ENCODE results near the gene PWP2. TPM values are rescaled to one million over a fixed set of nuclear protein-coding genes. Genes with fewer than 3 reads are reported as not detected.

PWP2 gene
- total and polyA plus RNA-seq, 4 donors, result 0.66 to 8.4 (median 2.7) TPM

- TF ChIP-seq, protein P1, sequence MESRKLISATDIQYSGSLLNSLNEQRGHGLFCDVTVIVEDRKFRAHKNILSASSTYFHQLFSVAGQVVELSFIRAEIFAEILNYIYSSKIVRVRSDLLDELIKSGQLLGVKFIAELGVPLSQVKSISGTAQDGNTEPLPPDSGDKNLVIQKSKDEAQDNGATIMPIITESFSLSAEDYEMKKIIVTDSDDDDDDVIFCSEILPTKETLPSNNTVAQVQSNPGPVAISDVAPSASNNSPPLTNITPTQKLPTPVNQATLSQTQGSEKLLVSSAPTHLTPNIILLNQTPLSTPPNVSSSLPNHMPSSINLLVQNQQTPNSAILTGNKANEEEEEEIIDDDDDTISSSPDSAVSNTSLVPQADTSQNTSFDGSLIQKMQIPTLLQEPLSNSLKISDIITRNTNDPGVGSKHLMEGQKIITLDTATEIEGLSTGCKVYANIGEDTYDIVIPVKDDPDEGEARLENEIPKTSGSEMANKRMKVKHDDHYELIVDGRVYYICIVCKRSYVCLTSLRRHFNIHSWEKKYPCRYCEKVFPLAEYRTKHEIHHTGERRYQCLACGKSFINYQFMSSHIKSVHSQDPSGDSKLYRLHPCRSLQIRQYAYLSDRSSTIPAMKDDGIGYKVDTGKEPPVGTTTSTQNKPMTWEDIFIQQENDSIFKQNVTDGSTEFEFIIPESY (IDR thresholded peaks at IDR 0.05), result no peak
- no peak for TF ChIP-seq YY1 (IDR thresholded peaks at IDR 0.05)
- TF ChIP-seq CTCF (IDR thresholded peaks at IDR 0.05; ENCODE audit: low read depth, low read length, missing input control), result no peak
- TF ChIP-seq, protein P2, sequence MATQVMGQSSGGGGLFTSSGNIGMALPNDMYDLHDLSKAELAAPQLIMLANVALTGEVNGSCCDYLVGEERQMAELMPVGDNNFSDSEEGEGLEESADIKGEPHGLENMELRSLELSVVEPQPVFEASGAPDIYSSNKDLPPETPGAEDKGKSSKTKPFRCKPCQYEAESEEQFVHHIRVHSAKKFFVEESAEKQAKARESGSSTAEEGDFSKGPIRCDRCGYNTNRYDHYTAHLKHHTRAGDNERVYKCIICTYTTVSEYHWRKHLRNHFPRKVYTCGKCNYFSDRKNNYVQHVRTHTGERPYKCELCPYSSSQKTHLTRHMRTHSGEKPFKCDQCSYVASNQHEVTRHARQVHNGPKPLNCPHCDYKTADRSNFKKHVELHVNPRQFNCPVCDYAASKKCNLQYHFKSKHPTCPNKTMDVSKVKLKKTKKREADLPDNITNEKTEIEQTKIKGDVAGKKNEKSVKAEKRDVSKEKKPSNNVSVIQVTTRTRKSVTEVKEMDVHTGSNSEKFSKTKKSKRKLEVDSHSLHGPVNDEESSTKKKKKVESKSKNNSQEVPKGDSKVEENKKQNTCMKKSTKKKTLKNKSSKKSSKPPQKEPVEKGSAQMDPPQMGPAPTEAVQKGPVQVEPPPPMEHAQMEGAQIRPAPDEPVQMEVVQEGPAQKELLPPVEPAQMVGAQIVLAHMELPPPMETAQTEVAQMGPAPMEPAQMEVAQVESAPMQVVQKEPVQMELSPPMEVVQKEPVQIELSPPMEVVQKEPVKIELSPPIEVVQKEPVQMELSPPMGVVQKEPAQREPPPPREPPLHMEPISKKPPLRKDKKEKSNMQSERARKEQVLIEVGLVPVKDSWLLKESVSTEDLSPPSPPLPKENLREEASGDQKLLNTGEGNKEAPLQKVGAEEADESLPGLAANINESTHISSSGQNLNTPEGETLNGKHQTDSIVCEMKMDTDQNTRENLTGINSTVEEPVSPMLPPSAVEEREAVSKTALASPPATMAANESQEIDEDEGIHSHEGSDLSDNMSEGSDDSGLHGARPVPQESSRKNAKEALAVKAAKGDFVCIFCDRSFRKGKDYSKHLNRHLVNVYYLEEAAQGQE (IDR thresholded peaks at IDR 0.05), result no peak
- no peak for TF ChIP-seq HNF4G (IDR thresholded peaks at IDR 0.05)
- no peak for TF ChIP-seq SP1 (IDR thresholded peaks at IDR 0.05)
- TF ChIP-seq RXRA (IDR thresholded peaks at IDR 0.05), result no peak
- no peak for TF ChIP-seq EGR1 (IDR thresholded peaks at IDR 0.05; ENCODE audit: low read depth in 2 of 2)
- no peak for TF ChIP-seq RAD21 (IDR thresholded peaks at IDR 0.05)
- TF ChIP-seq GABPA (IDR thresholded peaks at IDR 0.05 in 1 of 2, conservative IDR thresholded peaks at IDR 0.05 in 1 of 2), result no peak
- TF ChIP-seq TAF1 (conservative IDR thresholded peaks at IDR 0.05), result no peak
- TF ChIP-seq JUND (IDR thresholded peaks at IDR 0.05), result no peak
- DNase-seq (ENCODE audit: low spot score), result no peak
- Histone ChIP-seq H3K9ac (ENCODE audit: low read depth in 1 of 2, low read length in 2 of 2) (no peak overlapping the region), H3K9me3 (ENCODE audit: control insufficient read depth in 4 of 4, low read length in 3 of 4) (no peaks in the 10 kb centered on the region), H3K27ac (ENCODE audit: low read depth in 1 of 2, low read length in 2 of 2) (no peak overlapping the region), H3K4me3 (ENCODE audit: low read depth in 1 of 3, low read length in 3 of 3) (no peak overlapping the region), H3K36me3 (ENCODE audit: control insufficient read depth in 4 of 4, insufficient read depth in 3 of 4, low read depth in 1 of 4, low read length in 3 of 4) (peaks cover 8 to 50% (median 30%) of the 10 kb centered on the region in 4 donors), H3K27me3 (ENCODE audit: control insufficient read depth in 4 of 4, insufficient read depth in 4 of 4, low read length in 3 of 4) (no peaks in the 10 kb centered on the region), H3K4me1 (ENCODE audit: control insufficient read depth in 4 of 4, insufficient read depth in 4 of 4, low read length in 3 of 4) (no peaks in the 10 kb centered on the region)
- 94% methylated on average over 15 of the region's 15 CpGs for WGBS
Measured at GRCh38 chr21:44071359-44072104, 35.7 kb upstream of the PWP2 start.

- H3K4me3 ChIP-seq (ENCODE audit: low read depth in 1 of 3, low read length in 3 of 3), result no peak overlapping the region
- no peak overlapping the region for H3K9ac ChIP-seq (ENCODE audit: low read depth in 1 of 2, low read length in 2 of 2)
- no peak for DNase-seq (ENCODE audit: low spot score)
- H3K27ac ChIP-seq (ENCODE audit: low read depth in 1 of 2, low read length in 2 of 2), result no peak overlapping the region
- peaks cover 11 to 51% (median 35%) of the 10 kb centered on the region in 4 donors for H3K36me3 ChIP-seq (ENCODE audit: control insufficient read depth in 4 of 4, insufficient read depth in 3 of 4, low read depth in 1 of 4, low read length in 3 of 4)
- H3K27me3 ChIP-seq (ENCODE audit: control insufficient read depth in 4 of 4, insufficient read depth in 4 of 4, low read length in 3 of 4), result no peaks in the 10 kb centered on the region
- no peaks in the 10 kb centered on the region for H3K9me3 ChIP-seq (ENCODE audit: control insufficient read depth in 4 of 4, low read length in 3 of 4)
- 96% methylated on average over 15 of the region's 15 CpGs for WGBS
- H3K4me1 ChIP-seq (ENCODE audit: control insufficient read depth in 4 of 4, insufficient read depth in 4 of 4, low read length in 3 of 4), result no peaks in the 10 kb centered on the region
- TF ChIP-seq JUND (IDR thresholded peaks at IDR 0.05), result no peak
- TF ChIP-seq CTCF (IDR thresholded peaks at IDR 0.05; ENCODE audit: low read depth, low read length, missing input control), result no peak
- TF ChIP-seq RAD21 (IDR thresholded peaks at IDR 0.05), result no peak
- no peak for TF ChIP-seq NR2F2 (IDR thresholded peaks at IDR 0.05)
- no peak for TF ChIP-seq TAF1 (conservative IDR thresholded peaks at IDR 0.05)
- TF ChIP-seq ATF3 (IDR thresholded peaks at IDR 0.05), result no peak
- TF ChIP-seq SP1 (IDR thresholded peaks at IDR 0.05), result no peak
- no peak for TF ChIP-seq GABPA (IDR thresholded peaks at IDR 0.05 in 1 of 2, conservative IDR thresholded peaks at IDR 0.05 in 1 of 2)
- TF ChIP-seq HNF4A (conservative IDR thresholded peaks at IDR 0.05), result no peak
- TF ChIP-seq, protein P2 (IDR thresholded peaks at IDR 0.05), result no peak
- TF ChIP-seq EGR1 (IDR thresholded peaks at IDR 0.05; ENCODE audit: low read depth in 2 of 2), result no peak
- no peak for TF ChIP-seq YY1 (IDR thresholded peaks at IDR 0.05)
Measured at GRCh38 chr21:44072111-44072510, 35.1 kb upstream of the PWP2 start.

Data from liver (tissue), 9 donors.